A673 (cell line): ENCODE measurements around the gene GABRA4. TPM values are rescaled to one million over a fixed set of nuclear protein-coding genes. Genes with fewer than 3 reads are reported as not detected.

Source experiments
- BruUV-seq: library from RNA; stranded (reverse); fragments of 400-500 nt; replicated peaks from 2 replicates; lab custom pipeline; 2021; lab: Mats Ljungman, UMichigan
- CTCF ChIA-PET: fragments of 300-600 bp; sonication (Branson Sonifier 250); formaldehyde crosslinking; loops from one replicate; lab custom pipeline; 2022; ENCODE audit warnings: antibody characterized with exemption; lab: Charles Lee
- POLR2A ChIA-PET: fragments of 300-600 bp; sonication (Branson Sonifier 250); formaldehyde crosslinking; loops from one replicate; lab custom pipeline; 2022; ENCODE audit warnings: antibody characterized with exemption; ENCODE audit not compliant: low non-redundant PET; lab: Charles Lee
- DNase-seq: peaks from one replicate; pipeline ENCODE4 v3.0.0-alpha.2; 2015; ENCODE audit warnings: low spot score
- H3K27ac ChIP-seq: fragments of 200-600 bp; sonication (generic); 2 replicates; pipeline ENCODE4 v1.5.1; 2016; ENCODE audit warnings: mixed run types, low read depth, mild to moderate bottlenecking, mixed read lengths, antibody characterized with exemption, low read length; ENCODE audit not compliant: poor library complexity, severe bottlenecking
- H3K27me3 ChIP-seq: fragments of 200-600 bp; sonication (generic); replicated peaks from 2 replicates; pipeline ENCODE4 v1.6.1; 2017; ENCODE audit warnings: mixed run types, low read depth, mild to moderate bottlenecking, mixed read lengths, antibody characterized with exemption, low read length; ENCODE audit not compliant: insufficient read depth, poor library complexity
- H3K36me3 ChIP-seq: fragments of 200-600 bp; sonication (generic); 2 replicates; pipeline ENCODE4 v1.6.1; 2016; ENCODE audit warnings: mixed run types, mild to moderate bottlenecking, mixed read lengths, antibody characterized with exemption, low read length; ENCODE audit not compliant: insufficient read depth, poor library complexity, severe bottlenecking
- H3K4me1 ChIP-seq: fragments of 200-600 bp; sonication (generic); 2 replicates; pipeline ENCODE4 v1.6.1; 2017; ENCODE audit warnings: mixed run types, mild to moderate bottlenecking, mixed read lengths, antibody characterized with exemption, low read length; ENCODE audit not compliant: insufficient read depth, poor library complexity, severe bottlenecking
- H3K4me3 ChIP-seq: fragments of 200-600 bp; sonication (generic); 2 replicates; pipeline ENCODE4 v1.5.1; 2016; ENCODE audit warnings: low read depth, mixed run types, mild to moderate bottlenecking, mixed read lengths, low read length; ENCODE audit not compliant: poor library complexity, severe bottlenecking
- H3K9me3 ChIP-seq: fragments of 200-600 bp; sonication (generic); 2 replicates; pipeline ENCODE4 v1.6.1; 2016; ENCODE audit warnings: mixed run types, low read depth, mild to moderate bottlenecking, mixed read lengths, antibody characterized with exemption, low read length; ENCODE audit not compliant: poor library complexity, severe bottlenecking
- EZH2 ChIP-seq: fragments of 200-600 bp; sonication (generic); IDR thresholded peaks from 2 replicates; pipeline ENCODE4 v1.6.1; 2017; ENCODE audit warnings: borderline replicate concordance, low read depth, mild to moderate bottlenecking, mixed read lengths, antibody characterized with exemption, low read length; ENCODE audit not compliant: poor library complexity, severe bottlenecking
- intact Hi-C: fragments of 100-400 bp; cut with micrococcal nuclease; formaldehyde crosslinking; loops from one replicate; pipeline ENCODE4 v1.10.0; 2022; ENCODE audit not compliant: unreplicated experiment
- total RNA-seq: library from RNA; stranded (reverse); gene quantifications from 2 replicates; pipeline ENCODE4 v1.2.3, GENCODE V29; 2021
- TF ChIP-seq, protein P1 (sequence below): fragments of 300-800, 200-600 bp; sonication (generic); conservative IDR thresholded peaks from 2 replicates; pipeline ENCODE4 v1.5.1; 2017; ENCODE audit warnings: low read depth, mild to moderate bottlenecking, antibody characterized with exemption, low read length, moderate library complexity, mixed read lengths

The GABRA4 gene
- total RNA-seq, 1 experiment from 2014 or later: 0.58 TPM

DNA sequence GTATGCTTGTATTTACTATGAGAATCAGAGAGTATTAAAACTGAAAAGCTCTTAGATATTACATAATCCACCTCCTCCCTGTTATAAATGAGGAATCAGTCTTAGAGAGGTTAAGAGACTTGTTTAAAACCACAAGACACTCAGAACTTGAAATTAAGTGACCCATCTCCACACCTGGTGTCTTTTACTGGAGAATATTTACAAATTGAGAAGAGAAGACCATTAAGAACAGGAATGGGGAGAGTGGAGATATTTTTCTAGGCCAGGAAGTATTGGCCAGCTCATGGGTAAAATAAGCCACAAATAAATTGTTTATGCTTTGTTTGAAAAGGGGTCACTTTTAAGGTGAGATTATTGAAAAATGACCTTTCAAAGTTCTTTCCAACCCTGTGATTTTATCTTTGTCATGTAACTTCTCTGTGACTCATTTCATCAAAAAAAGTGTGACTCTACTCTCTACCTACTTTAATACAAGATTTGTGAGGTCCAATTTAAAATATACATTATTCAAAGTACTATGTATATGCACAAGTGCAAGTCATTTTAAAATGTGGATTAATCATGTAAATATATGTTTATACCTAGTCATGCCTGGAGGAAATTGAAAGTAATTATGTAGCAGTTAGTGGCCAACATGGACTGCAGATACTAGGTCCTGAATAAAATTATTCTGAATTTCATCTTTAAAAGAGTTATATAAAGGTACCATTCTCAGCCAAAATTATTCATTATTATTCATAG, 68.4 kb downstream of the GABRA4 start:
- Histone ChIP-seq H3K27ac (no peak overlapping the region), H3K36me3 (no peaks in the 10 kb centered on the region), H3K9me3 (no peaks in the 10 kb centered on the region), H3K4me1 (no peaks in the 10 kb centered on the region), H3K4me3 (no peak overlapping the region), H3K27me3 (peaks cover 35% of the 10 kb centered on the region)
- intact Hi-C loops: no loop called here
- no TSS peak for BruUV-seq
- TF ChIP-seq EZH2: no peak
- ChIA-PET CTCF (no interaction called here), POLR2A (no interaction called here)
- no peak for DNase-seq

DNA sequence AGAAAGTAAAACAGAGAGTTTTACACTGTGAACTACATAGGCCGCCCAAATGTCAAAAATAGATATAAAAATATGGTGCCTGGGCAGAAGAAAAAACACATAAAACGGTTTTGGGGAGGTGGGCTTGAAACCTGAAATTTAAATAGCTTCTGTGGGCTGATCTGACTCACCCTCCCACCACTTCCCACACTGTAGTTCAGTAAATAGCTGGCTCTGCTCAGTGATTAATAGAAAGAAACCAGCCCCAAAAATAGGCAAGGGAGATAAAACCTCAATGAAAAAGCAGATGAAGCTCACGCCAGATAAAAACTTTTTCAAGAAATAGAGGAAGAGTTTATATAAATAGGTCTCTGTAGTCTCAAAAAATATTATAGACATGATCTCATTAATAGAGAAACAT, 71.2 kb downstream of the GABRA4 start:
- ChIA-PET POLR2A (no interaction called here), CTCF (no interaction called here)
- H3K27ac ChIP-seq: no peak overlapping the region
- H3K4me1 ChIP-seq: no peaks in the 10 kb centered on the region
- H3K9me3 ChIP-seq: no peaks in the 10 kb centered on the region
- H3K36me3 ChIP-seq: no peaks in the 10 kb centered on the region
- peaks cover 10% of the 10 kb centered on the region for H3K27me3 ChIP-seq
- no peak for TF ChIP-seq EZH2
- TF ChIP-seq, protein P1, sequence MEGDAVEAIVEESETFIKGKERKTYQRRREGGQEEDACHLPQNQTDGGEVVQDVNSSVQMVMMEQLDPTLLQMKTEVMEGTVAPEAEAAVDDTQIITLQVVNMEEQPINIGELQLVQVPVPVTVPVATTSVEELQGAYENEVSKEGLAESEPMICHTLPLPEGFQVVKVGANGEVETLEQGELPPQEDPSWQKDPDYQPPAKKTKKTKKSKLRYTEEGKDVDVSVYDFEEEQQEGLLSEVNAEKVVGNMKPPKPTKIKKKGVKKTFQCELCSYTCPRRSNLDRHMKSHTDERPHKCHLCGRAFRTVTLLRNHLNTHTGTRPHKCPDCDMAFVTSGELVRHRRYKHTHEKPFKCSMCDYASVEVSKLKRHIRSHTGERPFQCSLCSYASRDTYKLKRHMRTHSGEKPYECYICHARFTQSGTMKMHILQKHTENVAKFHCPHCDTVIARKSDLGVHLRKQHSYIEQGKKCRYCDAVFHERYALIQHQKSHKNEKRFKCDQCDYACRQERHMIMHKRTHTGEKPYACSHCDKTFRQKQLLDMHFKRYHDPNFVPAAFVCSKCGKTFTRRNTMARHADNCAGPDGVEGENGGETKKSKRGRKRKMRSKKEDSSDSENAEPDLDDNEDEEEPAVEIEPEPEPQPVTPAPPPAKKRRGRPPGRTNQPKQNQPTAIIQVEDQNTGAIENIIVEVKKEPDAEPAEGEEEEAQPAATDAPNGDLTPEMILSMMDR: no peak
- DNase-seq: no peak
- intact Hi-C loops: no loop called here
- BruUV-seq: no TSS peak
- no peak overlapping the region for H3K4me3 ChIP-seq

- TF ChIP-seq EZH2: no peak
- TF ChIP-seq, protein P1: no peak
- no peak for DNase-seq
- no peaks in the 10 kb centered on the region for H3K4me1 ChIP-seq
- no TSS peak for BruUV-seq
- no peaks in the 10 kb centered on the region for H3K27me3 ChIP-seq
- H3K36me3 ChIP-seq: no peaks in the 10 kb centered on the region
- CTCF ChIA-PET: no interaction called here
- H3K27ac ChIP-seq: no peak within 1 kb of the TSS
- intact Hi-C loops: no loop called here
- no peak within 1 kb of the TSS for H3K4me3 ChIP-seq
- no peaks in the 10 kb centered on the region for H3K9me3 ChIP-seq
- POLR2A ChIA-PET: no interaction called here
These were observed 84.3 kb downstream of the GABRA4 start, which contains the start of gene COX7B2 for GRCh38 chr4:46909078-46909477. TSS of gene COX7B2 (minus strand) at chr4:46909245. CDS start at chr4:46735192, 174,053 bp downstream.
